Liver (tissue), 9 donors: Measurements from ENCODE around the gene ABCA13. TPM values are rescaled to one million over a fixed set of nuclear protein-coding genes. Genes with fewer than 3 reads are reported as not detected.

ENCODE experiments used
- DNase-seq: peaks from one replicate; pipeline ENCODE4 v3.0.0-alpha.2; 2017; ENCODE audit warnings: low spot score
- H3K27ac ChIP-seq, 2 donors: one replicate each; pipeline ENCODE4 v1.7.0; 2013; ENCODE audit warnings: inconsistent platforms in 2 of 2, low read length in 2 of 2, control low read depth in 1 of 2, low read depth in 1 of 2, mild to moderate bottlenecking in 1 of 2
- H3K27me3 ChIP-seq, 4 donors: one replicate each; pipeline versions ENCODE4 v1.6.1 to v1.7.0; 2013; ENCODE audit warnings: low read length in 3 of 4, inconsistent platforms in 1 of 4, mild to moderate bottlenecking in 1 of 4, moderate library complexity in 1 of 4; ENCODE audit not compliant: control insufficient read depth in 4 of 4, insufficient read depth in 4 of 4
- H3K36me3 ChIP-seq, 4 donors: one replicate each; pipeline versions ENCODE4 v1.6.1 to v1.7.0; 2013; ENCODE audit warnings: low read length in 3 of 4, mild to moderate bottlenecking in 3 of 4, low read depth in 1 of 4, moderate library complexity in 1 of 4; ENCODE audit not compliant: control insufficient read depth in 4 of 4, insufficient read depth in 3 of 4
- H3K4me1 ChIP-seq, 4 donors: one replicate each; pipeline versions ENCODE4 v1.6.1 to v1.7.0; 2013; ENCODE audit warnings: low read length in 3 of 4, mild to moderate bottlenecking in 3 of 4, moderate library complexity in 1 of 4; ENCODE audit not compliant: control insufficient read depth in 4 of 4, insufficient read depth in 4 of 4
- H3K4me3 ChIP-seq, 3 donors: one replicate each; pipeline versions ENCODE4 v1.6.1 to v1.7.0; 2013; ENCODE audit warnings: low read length in 3 of 3, control low read depth in 1 of 3, low read depth in 1 of 3, mild to moderate bottlenecking in 1 of 3
- H3K9ac ChIP-seq, 2 donors: one replicate each; pipeline ENCODE4 v1.7.0; 2013; ENCODE audit warnings: low read length in 2 of 2, mild to moderate bottlenecking in 2 of 2, moderate library complexity in 2 of 2, control low read depth in 1 of 2, low read depth in 1 of 2
- H3K9me3 ChIP-seq, 4 donors: one replicate each; pipeline versions ENCODE4 v1.6.1 to v1.7.0; 2013; ENCODE audit warnings: low read length in 3 of 4; ENCODE audit not compliant: control insufficient read depth in 4 of 4
- EGR1 ChIP-seq, 2 donors: IDR thresholded peaks; 2 replicates each; pipeline ENCODE4 v1.6.1; 2016 to 2018; ENCODE audit warnings: antibody characterized with exemption in 2 of 2, low read depth in 2 of 2
- FOXA1 ChIP-seq: IDR thresholded peaks from 2 replicates; pipeline ENCODE4 v1.6.1; 2016; ENCODE audit warnings: antibody characterized with exemption
- FOXA2 ChIP-seq: IDR thresholded peaks from 2 replicates; pipeline ENCODE4 v1.6.1; 2016; ENCODE audit warnings: antibody characterized with exemption
- GABPA ChIP-seq, 2 donors: IDR thresholded peaks in 1 of 2; conservative IDR thresholded peaks in 1 of 2; 2 replicates each; pipeline ENCODE4 v1.6.1; 2016; ENCODE audit warnings: antibody characterized with exemption in 2 of 2, mild to moderate bottlenecking in 1 of 2, moderate library complexity in 1 of 2
- HNF4A ChIP-seq, 2 donors: conservative IDR thresholded peaks; 2 replicates each; pipeline ENCODE4 v1.6.1; 2016; ENCODE audit warnings: antibody characterized with exemption in 2 of 2, mild to moderate bottlenecking in 2 of 2
- HNF4G ChIP-seq: IDR thresholded peaks from 2 replicates; pipeline ENCODE4 v1.6.1; 2016; ENCODE audit warnings: antibody characterized with exemption
- JUND ChIP-seq, 2 donors: IDR thresholded peaks; 2 replicates each; pipeline ENCODE4 v1.6.1; 2016; ENCODE audit warnings: antibody characterized with exemption in 2 of 2
- NR2F2 ChIP-seq: IDR thresholded peaks from 2 replicates; pipeline ENCODE4 v1.6.1; 2016; ENCODE audit warnings: antibody characterized with exemption
- RAD21 ChIP-seq, 2 donors: IDR thresholded peaks; 2 replicates each; pipeline ENCODE4 v1.6.1; 2016; ENCODE audit warnings: antibody characterized with exemption in 2 of 2, mild to moderate bottlenecking in 2 of 2
- REST ChIP-seq: IDR thresholded peaks from 2 replicates; pipeline ENCODE4 v1.6.1; 2016; ENCODE audit warnings: antibody characterized with exemption, mild to moderate bottlenecking
- RXRA ChIP-seq, 2 donors: IDR thresholded peaks; 2 replicates each; pipeline ENCODE4 v1.6.1; 2017 to 2018; ENCODE audit warnings: antibody characterized with exemption in 2 of 2, mild to moderate bottlenecking in 1 of 2
- SP1 ChIP-seq: IDR thresholded peaks from 2 replicates; pipeline ENCODE4 v1.6.1; 2018; ENCODE audit warnings: antibody characterized with exemption, mild to moderate bottlenecking
- TAF1 ChIP-seq: conservative IDR thresholded peaks from 2 replicates; pipeline ENCODE4 v1.6.1; 2016; ENCODE audit warnings: antibody characterized with exemption, mild to moderate bottlenecking
- YY1 ChIP-seq: IDR thresholded peaks from 2 replicates; pipeline ENCODE4 v1.6.1; 2016; ENCODE audit warnings: antibody characterized with exemption, mild to moderate bottlenecking
- WGBS: extraction: QIAGEN DNeasy Blood & Tissue Kit; methylation state at CpG from one replicate; pipeline ENCODE4 v1.1.7; 2013; 5-methylcytosine and 5-hydroxymethylcytosine counted together
- polyA plus RNA-seq, 2 donors: library from polyadenylated mRNA; stranded (reverse) in 1 of 2; unstranded in 1 of 2; fragments of 200-250 nt in 1 of 2; fragments of >200 nt in 1 of 2; fragmentation: Nextera tagmentation in 1 of 2; extraction: Ambion mirVana in 1 of 2; gene quantifications; one replicate each; pipeline versions ENCODE4 v1.2.1 to v1.2.3, GENCODE V29; 2013 to 2015
- total RNA-seq, 2 donors: library from RNA; depleted of rRNA; stranded (reverse); fragments of >200 nt; gene quantifications; one replicate each; pipeline ENCODE4 v1.2.3, GENCODE V29; 2014
- TF ChIP-seq, protein P1 (sequence below): fragments of 150-350 bp; IDR thresholded peaks from 2 replicates; pipeline ENCODE4 v1.5.1; 2017; ENCODE audit warnings: improper control_type of control experiment, low read depth, low read length; ENCODE audit not compliant: missing input control
- TF ChIP-seq, protein P2 (sequence below): IDR thresholded peaks from 2 replicates; pipeline ENCODE4 v1.6.1; 2016; ENCODE audit warnings: antibody characterized with exemption
- TF ChIP-seq, protein P3 (sequence below): IDR thresholded peaks from 2 replicates; pipeline ENCODE4 v1.6.1; 2016; ENCODE audit warnings: antibody characterized with exemption
- TF ChIP-seq, protein P4 (sequence below): IDR thresholded peaks from 2 replicates; pipeline ENCODE4 v1.6.1; 2016; ENCODE audit warnings: antibody characterized with exemption
- donor health status: healthy.
- donor health status: healthy.
- donor health status: healthy.
- donor health status: healthy.
- donor health status: healthy.

Gene ABCA13
- total and polyA plus RNA-seq, 4 donors, result 0.22 to 1.0 (median 0.66) TPM

GRCh38 chr7:48207155-48207675 lies 36.0 kb downstream of the ABCA13 start:
- Histone ChIP-seq H3K27ac (no peak overlapping the region), H3K9ac (no peak overlapping the region), H3K9me3 (no peaks in the 10 kb centered on the region), H3K27me3 (peaks cover 0 to 2% (median 0%) of the 10 kb centered on the region in 4 donors), H3K4me1 (no peaks in the 10 kb centered on the region), H3K36me3 (no peaks in the 10 kb centered on the region), H3K4me3 (no peak overlapping the region)
- TF ChIP-seq RXRA (IDR thresholded peaks at IDR 0.05), result no peak
- TF ChIP-seq JUND (IDR thresholded peaks at IDR 0.05), result no peak
- TF ChIP-seq EGR1 (IDR thresholded peaks at IDR 0.05; ENCODE audit: low read depth in 2 of 2), result no peak
- TF ChIP-seq FOXA1, result no peak
- no peak for TF ChIP-seq RAD21 (IDR thresholded peaks at IDR 0.05)
- no peak for TF ChIP-seq GABPA (IDR thresholded peaks at IDR 0.05 in 1 of 2, conservative IDR thresholded peaks at IDR 0.05 in 1 of 2)
- TF ChIP-seq, protein P1, sequence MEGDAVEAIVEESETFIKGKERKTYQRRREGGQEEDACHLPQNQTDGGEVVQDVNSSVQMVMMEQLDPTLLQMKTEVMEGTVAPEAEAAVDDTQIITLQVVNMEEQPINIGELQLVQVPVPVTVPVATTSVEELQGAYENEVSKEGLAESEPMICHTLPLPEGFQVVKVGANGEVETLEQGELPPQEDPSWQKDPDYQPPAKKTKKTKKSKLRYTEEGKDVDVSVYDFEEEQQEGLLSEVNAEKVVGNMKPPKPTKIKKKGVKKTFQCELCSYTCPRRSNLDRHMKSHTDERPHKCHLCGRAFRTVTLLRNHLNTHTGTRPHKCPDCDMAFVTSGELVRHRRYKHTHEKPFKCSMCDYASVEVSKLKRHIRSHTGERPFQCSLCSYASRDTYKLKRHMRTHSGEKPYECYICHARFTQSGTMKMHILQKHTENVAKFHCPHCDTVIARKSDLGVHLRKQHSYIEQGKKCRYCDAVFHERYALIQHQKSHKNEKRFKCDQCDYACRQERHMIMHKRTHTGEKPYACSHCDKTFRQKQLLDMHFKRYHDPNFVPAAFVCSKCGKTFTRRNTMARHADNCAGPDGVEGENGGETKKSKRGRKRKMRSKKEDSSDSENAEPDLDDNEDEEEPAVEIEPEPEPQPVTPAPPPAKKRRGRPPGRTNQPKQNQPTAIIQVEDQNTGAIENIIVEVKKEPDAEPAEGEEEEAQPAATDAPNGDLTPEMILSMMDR, result no peak
- no peak for TF ChIP-seq NR2F2
- TF ChIP-seq HNF4G, result no peak
- no peak for TF ChIP-seq TAF1
- TF ChIP-seq, protein P2, sequence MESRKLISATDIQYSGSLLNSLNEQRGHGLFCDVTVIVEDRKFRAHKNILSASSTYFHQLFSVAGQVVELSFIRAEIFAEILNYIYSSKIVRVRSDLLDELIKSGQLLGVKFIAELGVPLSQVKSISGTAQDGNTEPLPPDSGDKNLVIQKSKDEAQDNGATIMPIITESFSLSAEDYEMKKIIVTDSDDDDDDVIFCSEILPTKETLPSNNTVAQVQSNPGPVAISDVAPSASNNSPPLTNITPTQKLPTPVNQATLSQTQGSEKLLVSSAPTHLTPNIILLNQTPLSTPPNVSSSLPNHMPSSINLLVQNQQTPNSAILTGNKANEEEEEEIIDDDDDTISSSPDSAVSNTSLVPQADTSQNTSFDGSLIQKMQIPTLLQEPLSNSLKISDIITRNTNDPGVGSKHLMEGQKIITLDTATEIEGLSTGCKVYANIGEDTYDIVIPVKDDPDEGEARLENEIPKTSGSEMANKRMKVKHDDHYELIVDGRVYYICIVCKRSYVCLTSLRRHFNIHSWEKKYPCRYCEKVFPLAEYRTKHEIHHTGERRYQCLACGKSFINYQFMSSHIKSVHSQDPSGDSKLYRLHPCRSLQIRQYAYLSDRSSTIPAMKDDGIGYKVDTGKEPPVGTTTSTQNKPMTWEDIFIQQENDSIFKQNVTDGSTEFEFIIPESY, result no peak
- no peak for TF ChIP-seq YY1
- TF ChIP-seq, protein P3, sequence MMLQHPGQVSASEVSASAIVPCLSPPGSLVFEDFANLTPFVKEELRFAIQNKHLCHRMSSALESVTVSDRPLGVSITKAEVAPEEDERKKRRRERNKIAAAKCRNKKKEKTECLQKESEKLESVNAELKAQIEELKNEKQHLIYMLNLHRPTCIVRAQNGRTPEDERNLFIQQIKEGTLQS, result no peak
- no peak for TF ChIP-seq FOXA2
- no peak for TF ChIP-seq REST
- TF ChIP-seq, protein P4, sequence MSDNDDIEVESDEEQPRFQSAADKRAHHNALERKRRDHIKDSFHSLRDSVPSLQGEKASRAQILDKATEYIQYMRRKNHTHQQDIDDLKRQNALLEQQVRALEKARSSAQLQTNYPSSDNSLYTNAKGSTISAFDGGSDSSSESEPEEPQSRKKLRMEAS, result no peak
- TF ChIP-seq HNF4A (conservative IDR thresholded peaks at IDR 0.05), result no peak
- TF ChIP-seq SP1, result no peak
- 82% methylated on average over 1 of the region's 1 CpG for WGBS
- DNase-seq, result no peak
